GM12892 (cell line): ENCODE measurements around the gene MAP4.

Experiments used
- DNase-seq: peaks from one replicate; pipeline ENCODE4 v3.0.0; 2011; ENCODE audit not compliant: insufficient read length
- FAIRE-seq: peaks from 2 replicates; lab custom pipeline; 2011; peaks lifted over from hg19 to GRCh38; lab: Jason Lieb, UNC
- POLR2A ChIP-seq: IDR thresholded peaks from 2 replicates; pipeline ENCODE4 v1.6.1; 2011; ENCODE audit warnings: low read depth, low read length, control low read depth
- POLR2AphosphoS5 ChIP-seq: IDR thresholded peaks from 2 replicates; pipeline ENCODE4 v1.6.1; 2011; ENCODE audit warnings: low read depth, low read length, control low read depth
- TAF1 ChIP-seq: IDR thresholded peaks from 2 replicates; pipeline ENCODE4 v1.6.1; 2011; ENCODE audit warnings: low read depth, mild to moderate bottlenecking, control low read depth, low read length, borderline replicate concordance

Gene MAP4

DNA sequence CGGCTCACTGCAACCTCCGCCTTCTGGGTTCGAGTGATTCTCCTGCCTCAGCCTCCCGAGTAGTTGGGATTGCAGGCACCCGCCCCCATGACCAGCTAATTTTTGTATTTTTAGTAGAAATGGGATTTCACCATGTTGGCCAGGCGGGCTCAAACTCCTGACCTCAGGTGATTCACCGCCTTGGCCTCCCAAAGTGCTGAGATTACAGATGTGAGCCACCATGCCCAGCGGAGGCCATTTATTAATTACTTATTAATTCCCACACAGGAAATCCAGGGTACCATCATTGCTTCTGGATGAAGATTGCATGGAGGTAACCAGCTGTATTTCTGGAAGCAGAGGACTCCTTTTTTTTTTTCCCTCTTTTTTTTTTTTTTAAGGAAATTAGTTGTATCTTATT, 37.8 kb downstream of the MAP4 start:
- DNase-seq (no peak), FAIRE-seq (no peak)
- no peak for TF ChIP-seq TAF1
- TF ChIP-seq POLR2A = no peak
- TF ChIP-seq POLR2AphosphoS5 = no peak

GRCh38 chr3:47976135-47976732, 40.0 kb downstream of the MAP4 start:
- DNase-seq (no peak), FAIRE-seq (peak; percentile 69)
- no peak for TF ChIP-seq TAF1
- no peak for TF ChIP-seq POLR2A
- TF ChIP-seq POLR2AphosphoS5 = no peak

GRCh38 chr3:47974974-47975470, 41.2 kb downstream of the MAP4 start:
- FAIRE-seq (no peak), DNase-seq (no peak)
- TF ChIP-seq POLR2AphosphoS5 (no peak), TAF1 (no peak), POLR2A (no peak)

GRCh38 chr3:47971081-47971480, 45.1 kb downstream of the MAP4 start:
- DNase-seq = no peak
- no peak for FAIRE-seq
- TF ChIP-seq TAF1 (no peak), POLR2A (no peak), POLR2AphosphoS5 (no peak)

DNA sequence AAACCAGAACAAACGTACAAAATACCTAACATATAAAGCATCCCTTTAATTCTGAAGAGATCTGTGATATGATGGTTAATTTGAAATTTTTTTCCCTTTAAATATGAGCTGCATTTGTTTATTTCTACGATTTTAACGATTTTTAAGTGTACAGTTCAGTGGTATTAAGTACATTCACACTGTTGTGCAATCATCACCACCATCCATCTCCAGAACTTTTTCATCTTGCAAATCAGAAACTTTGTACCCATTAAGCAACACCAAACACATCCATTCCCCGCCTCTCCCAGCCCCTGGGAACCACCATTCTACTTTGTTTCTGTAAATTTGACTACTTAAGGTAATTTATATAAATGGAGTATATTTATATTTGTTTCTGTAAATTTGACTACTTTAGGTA, 51.5 kb downstream of the MAP4 start:
- no peak for DNase-seq
- peak; percentile 9 for FAIRE-seq
- TF ChIP-seq POLR2A = no peak
- TF ChIP-seq TAF1 = no peak
- no peak for TF ChIP-seq POLR2AphosphoS5

DNA sequence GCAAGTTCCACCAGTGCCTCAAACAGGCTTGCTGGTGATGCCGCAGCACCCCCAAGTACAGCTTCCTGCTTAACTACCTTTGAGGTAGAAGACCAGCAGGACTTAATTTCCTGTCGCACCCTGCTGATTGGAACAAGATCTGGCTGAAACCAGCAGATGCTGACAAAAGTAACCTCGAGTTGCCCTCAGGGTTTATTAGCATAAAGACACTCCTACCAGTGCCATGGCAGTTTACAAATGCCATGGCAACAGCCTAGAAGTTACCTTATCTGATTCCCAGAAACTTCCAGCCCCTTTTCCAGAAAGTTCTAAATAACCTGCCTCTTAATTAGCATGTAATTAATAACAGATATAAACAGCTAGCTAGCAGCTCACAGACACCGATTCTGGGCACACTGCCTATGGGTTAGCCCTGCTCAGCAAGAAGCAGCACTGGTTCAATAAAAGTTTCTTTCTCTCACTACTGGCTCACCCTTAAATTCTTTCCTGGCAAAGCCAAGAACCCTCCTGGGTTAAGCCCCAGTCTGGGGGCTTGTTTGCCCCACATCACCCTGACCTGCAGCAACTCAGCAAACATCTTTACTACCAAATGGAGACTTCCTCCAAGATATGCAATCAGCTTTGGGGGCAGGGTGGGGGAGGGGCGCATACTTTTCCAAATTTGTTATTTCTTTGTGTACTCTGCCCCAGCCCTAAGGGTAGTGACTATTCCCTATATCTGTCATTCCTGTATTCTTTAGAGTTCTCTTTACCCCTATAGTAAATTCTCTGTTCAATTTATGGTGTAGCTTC, 54.2 kb downstream of the MAP4 start:
- DNase-seq = no peak
- no peak for FAIRE-seq
- TF ChIP-seq POLR2A (no peak), POLR2AphosphoS5 (no peak), TAF1 (no peak)

DNA sequence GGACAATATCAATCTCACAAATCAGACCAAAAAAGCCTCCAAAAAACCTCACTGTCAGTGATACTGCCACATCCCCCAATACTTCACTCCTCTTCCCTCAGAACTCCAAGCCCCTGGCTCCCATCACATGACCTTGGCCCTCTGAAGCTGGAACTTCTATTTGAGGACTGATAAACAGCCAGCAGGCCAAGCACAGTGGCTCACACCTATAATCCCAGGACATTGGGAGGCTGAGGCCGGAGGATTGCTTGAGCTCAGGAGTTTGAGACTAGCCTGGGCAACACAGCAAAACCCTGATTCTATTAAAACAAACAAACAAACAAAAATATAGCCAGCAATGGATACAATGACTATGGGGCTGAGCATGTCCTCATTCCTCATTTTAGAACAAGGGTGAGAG, 55.2 kb downstream of the MAP4 start:
- no peak for FAIRE-seq
- no peak for DNase-seq
- no peak for TF ChIP-seq POLR2AphosphoS5
- TF ChIP-seq POLR2A = no peak
- no peak for TF ChIP-seq TAF1

GRCh38 chr3:47956521-47956920, 59.7 kb downstream of the MAP4 start:
- no peak for DNase-seq
- TF ChIP-seq POLR2AphosphoS5 (no peak), TAF1 (no peak), POLR2A (no peak)

GRCh38 chr3:47954567-47954966, 61.6 kb downstream of the MAP4 start:
- TF ChIP-seq TAF1 (no peak), POLR2A (no peak), POLR2AphosphoS5 (no peak)
- DNase-seq = no peak
- FAIRE-seq = no peak

More at GRCh38 chr3:47956521-47956920, 59.7 kb downstream of the MAP4 start:
- FAIRE-seq = no peak

GRCh38 chr3:47950453-47951169, 65.6 kb downstream of the MAP4 start:
- no peak for DNase-seq
- no peak for TF ChIP-seq POLR2AphosphoS5
- TF ChIP-seq TAF1 = no peak
- no peak for TF ChIP-seq POLR2A
- no peak for FAIRE-seq

DNA sequence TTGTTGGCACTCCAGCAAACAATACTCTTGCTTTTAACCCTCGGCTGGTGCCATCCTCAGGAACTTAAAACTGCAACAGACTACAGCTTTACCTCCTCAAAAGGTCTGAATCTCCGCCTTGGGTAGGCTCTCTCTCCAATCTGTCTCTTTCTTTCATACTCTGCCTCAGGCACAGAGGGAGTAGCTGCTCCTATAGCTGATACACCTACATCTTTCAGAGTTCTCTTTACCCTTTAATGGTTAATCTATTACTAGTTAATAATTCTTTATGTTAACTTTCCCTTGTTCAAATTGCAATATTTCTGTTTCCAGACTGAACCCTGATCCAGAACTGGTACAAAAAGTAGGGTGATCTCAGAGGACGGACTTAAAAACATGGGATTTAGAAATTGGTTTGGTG, 66.2 kb downstream of the MAP4 start:
- no peak for FAIRE-seq

More for the DNA sequence above, 66.2 kb downstream of the MAP4 start:
- no peak for DNase-seq
- no peak for TF ChIP-seq TAF1
- TF ChIP-seq POLR2AphosphoS5 = no peak
- TF ChIP-seq POLR2A = no peak
